Keratinocyte (primary cell): Measurements from ENCODE around the gene SPDYE3. TPM values are rescaled to one million over a fixed set of nuclear protein-coding genes. Genes with fewer than 3 reads are reported as not detected.

Experiments
- DNase-seq: peaks from one replicate; pipeline ENCODE4 v3.0.0-alpha.2; 2011; ENCODE audit warnings: low read depth, missing footprints, low spot score
- FAIRE-seq: peaks from 2 replicates; lab custom pipeline; 2011; peaks lifted over from hg19 to GRCh38; lab: Jason Lieb, UNC
- H2AFZ ChIP-seq: 2 replicates; pipeline ENCODE4 v1.6.0; 2012; ENCODE audit warnings: low read length, control low read depth, inconsistent platforms; ENCODE audit not compliant: control insufficient read depth
- H3K27ac ChIP-seq: 2 replicates; pipeline ENCODE4 v1.5.1; 2011; ENCODE audit warnings: low read length; ENCODE audit not compliant: control insufficient read depth, insufficient read depth
- H3K27me3 ChIP-seq: 3 replicates; pipeline ENCODE4 v1.6.0; 2011; ENCODE audit warnings: low read length; ENCODE audit not compliant: control insufficient read depth, insufficient read depth; ENCODE audit errors: extremely low read depth
- H3K36me3 ChIP-seq, 2 experiments: 2 replicates in 1 of 2; 3 replicates in 1 of 2; pipeline ENCODE4 v1.5.1; 2011; ENCODE audit warnings: low read length in 2 of 2, mild to moderate bottlenecking in 1 of 2; ENCODE audit not compliant: control insufficient read depth in 2 of 2, insufficient read depth in 2 of 2; ENCODE audit errors: extremely low read depth in 1 of 2
- H3K4me1 ChIP-seq: 3 replicates; pipeline ENCODE4 v1.5.1; 2011; ENCODE audit warnings: low read length; ENCODE audit not compliant: control insufficient read depth, insufficient read depth; ENCODE audit errors: extremely low read depth
- H3K4me2 ChIP-seq: 3 replicates; pipeline ENCODE4 v1.6.0; 2011; ENCODE audit warnings: low read depth, low read length; ENCODE audit not compliant: control insufficient read depth, insufficient read depth; ENCODE audit errors: extremely low read depth
- H3K4me3 ChIP-seq, 3 experiments: fragments of 200-600 bp in 1 of 3; sonication (generic) in 1 of 3; 2 replicates in 2 of 3; 3 replicates in 1 of 3; pipeline ENCODE4 v1.5.1; 2011 to 2016; ENCODE audit warnings: low read length in 3 of 3, mild to moderate bottlenecking in 3 of 3, control low read depth in 2 of 3, inconsistent platforms in 1 of 3, low read depth in 1 of 3, mixed read lengths in 1 of 3, mixed run types in 1 of 3, moderate library complexity in 1 of 3; ENCODE audit not compliant: control insufficient read depth in 2 of 3, insufficient read depth in 2 of 3; ENCODE audit errors: extremely low read depth in 1 of 3
- H3K79me2 ChIP-seq: 2 replicates; pipeline ENCODE4 v1.6.0; 2012; ENCODE audit warnings: low read length; ENCODE audit not compliant: control insufficient read depth, insufficient read depth
- H3K9ac ChIP-seq: 3 replicates; pipeline ENCODE4 v1.6.0; 2011; ENCODE audit warnings: low read length; ENCODE audit not compliant: control insufficient read depth, insufficient read depth; ENCODE audit errors: extremely low read depth
- H3K9me1 ChIP-seq: 3 replicates; pipeline ENCODE4 v1.6.0; 2011; ENCODE audit warnings: low read length; ENCODE audit not compliant: control insufficient read depth, insufficient read depth; ENCODE audit errors: extremely low read depth
- H3K9me3 ChIP-seq: 2 replicates; pipeline ENCODE4 v1.5.1; 2012; ENCODE audit warnings: low read depth, low read length; ENCODE audit not compliant: control insufficient read depth
- H4K20me1 ChIP-seq: 3 replicates; pipeline ENCODE4 v1.6.0; 2011; ENCODE audit warnings: low read length; ENCODE audit not compliant: control insufficient read depth, insufficient read depth; ENCODE audit errors: extremely low read depth
- CTCF ChIP-seq, 3 experiments: IDR thresholded peaks in 1 of 3; conservative IDR thresholded peaks in 1 of 3; optimal IDR thresholded peaks in 1 of 3; 2 replicates in 2 of 3; 3 replicates in 1 of 3; pipeline versions ENCODE3 to v1.5.1; 2011; ENCODE audit warnings: low read length in 3 of 3, mild to moderate bottlenecking in 3 of 3, moderate library complexity in 2 of 3, control low read depth in 1 of 3, inconsistent platforms in 1 of 3; ENCODE audit not compliant: insufficient read depth in 2 of 3; ENCODE audit errors: extremely low read depth in 1 of 3
- EZH2 ChIP-seq: IDR thresholded peaks from one replicate; pipeline ENCODE4 v1.6.1; 2012; ENCODE audit warnings: inconsistent platforms, mild to moderate bottlenecking, low read length, moderate library complexity
- dilution Hi-C: fragments of 300-500 bp; cut with MboI; formaldehyde crosslinking; loops from one replicate; pipeline ENCODE4 v1.7.0; 2020; ENCODE audit warnings: low sequenced_read_pairs; ENCODE audit not compliant: extremely low pct_ligation_motif_present
- polyA plus RNA-seq, 5 experiments: library from polyadenylated mRNA; depleted of rRNA in 3 of 5; stranded (reverse) in 3 of 5; stranded (forward) in 1 of 5; unstranded in 1 of 5; fragments of >200 nt; gene quantifications; 1 replicate in 1 of 5; 2 replicates in 3 of 5; 3 replicates in 1 of 5; pipeline versions ENCODE4 v1.2.1 to v1.2.3, GENCODE V29; 2011 to 2012; ENCODE audit warnings: missing spikeins in 2 of 5, low read depth in 1 of 5, low replicate concordance in 1 of 5

SPDYE3 gene
- polyA plus RNA-seq, 1 donor (not counting 4 experiments of a cell fraction or from before 2014, with no cell fraction given): not detected

GRCh38 chr7:100358027-100358856 is 50.7 kb downstream of the SPDYE3 start, which contains the start of gene PILRB:
PILRB (plus strand) TSS chr7:100358117; CDS start chr7:100358303, 186 bp downstream.
- no peak for FAIRE-seq
- Histone ChIP-seq H3K9me1 (no peaks in the 10 kb centered on the region), H3K4me2 (no peak within 1 kb of the TSS), H3K4me1 (no peaks in the 10 kb centered on the region), H4K20me1 (no peaks in the 10 kb centered on the region), H3K27me3 (no peaks in the 10 kb centered on the region), H3K9ac (no peak within 1 kb of the TSS), H3K9me3 (no peaks in the 10 kb centered on the region), H3K79me2 (no peaks in the 10 kb centered on the region), H3K36me3 (peaks cover 55 to 62% of the 10 kb centered on the region in 2 experiments), H2AFZ (no peak within 1 kb of the TSS), H3K4me3 (no peak within 1 kb of the TSS), H3K27ac (no peak within 1 kb of the TSS)
- dilution Hi-C loops: no loop called here
- DNase-seq: no peak
- TF ChIP-seq EZH2: no peak
- TF ChIP-seq CTCF (optimal IDR thresholded peaks at IDR 0.05 in 1 of 3, IDR thresholded peaks at IDR 0.05 in 1 of 3, conservative IDR thresholded peaks at IDR 0.05 in 1 of 3; ENCODE audit: extremely low read depth in 1 of 3, insufficient read depth in 2 of 3, low read length in 3 of 3): no peak

- Histone ChIP-seq H2AFZ (no peak overlapping the region), H4K20me1 (no peaks in the 10 kb centered on the region), H3K4me2 (no peak overlapping the region), H3K27ac (no peak overlapping the region), H3K4me1 (no peaks in the 10 kb centered on the region), H3K4me3 (no peak overlapping the region), H3K9me1 (no peaks in the 10 kb centered on the region), H3K9ac (no peak overlapping the region), H3K36me3 (peaks cover 52 to 58% of the 10 kb centered on the region in 2 experiments), H3K9me3 (no peaks in the 10 kb centered on the region), H3K79me2 (no peaks in the 10 kb centered on the region), H3K27me3 (no peaks in the 10 kb centered on the region)
- dilution Hi-C loops: no loop called here
- no peak for FAIRE-seq
- TF ChIP-seq EZH2 (no peak), CTCF (optimal IDR thresholded peaks at IDR 0.05 in 1 of 3, IDR thresholded peaks at IDR 0.05 in 1 of 3, conservative IDR thresholded peaks at IDR 0.05 in 1 of 3; ENCODE audit: extremely low read depth in 1 of 3, insufficient read depth in 2 of 3, low read length in 3 of 3) (no peak)
- no peak for DNase-seq
These were observed 51.3 kb downstream of the SPDYE3 start for GRCh38 chr7:100358857-100359212.
